Suppressor macrophage treated with lipopolysaccharide for 1 hour (primary cell): ENCODE results near the gene ATP5F1C.

Source experiments
- DNase-seq, 3 donors: peaks; one replicate each; pipeline ENCODE4 v3.0.0-alpha.2; 2020 to 2022

Gene ATP5F1C

GRCh38 chr10:7853226-7853842 is 65.4 kb downstream of the ATP5F1C start:
- DNase-seq, result peak; percentile 31 to 57 (median 47)

DNA sequence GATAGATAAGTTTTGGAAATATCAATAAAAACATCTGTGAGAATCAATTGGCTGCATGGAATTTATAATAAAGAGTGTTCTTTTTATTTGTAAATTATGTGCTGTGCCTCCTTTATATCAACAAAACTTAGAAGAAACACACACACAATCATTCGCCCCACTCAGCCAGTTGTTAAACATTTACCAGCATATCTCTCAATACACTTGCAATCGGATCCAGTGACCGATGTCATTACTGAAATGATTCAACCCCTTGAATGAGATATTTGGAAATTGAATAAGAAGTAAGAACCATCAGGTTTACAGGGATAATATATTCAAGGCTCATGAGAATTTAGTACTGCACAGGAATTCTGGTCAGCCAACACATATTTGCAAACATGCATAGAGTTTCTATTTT is 65.9 kb downstream of the ATP5F1C start:
- DNase-seq, result no peak

DNA sequence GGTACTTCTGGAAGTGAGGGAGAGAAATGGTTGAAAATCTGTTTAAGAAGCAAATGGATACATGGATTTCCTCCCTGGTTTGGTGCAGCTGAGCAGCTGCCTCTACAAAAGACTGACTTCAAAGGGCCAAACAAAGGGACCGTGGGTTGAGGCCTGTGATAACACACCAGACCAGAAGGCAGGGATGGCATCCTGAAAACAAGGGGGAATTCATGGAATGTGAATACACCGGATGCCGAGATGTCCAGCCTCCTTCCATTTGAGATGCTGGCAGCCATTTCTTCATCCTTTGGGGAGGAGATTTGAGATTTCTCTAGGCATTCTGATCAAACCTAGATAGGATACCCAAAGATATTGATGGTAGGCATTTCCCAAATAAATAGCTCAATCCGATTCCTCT is 67.2 kb downstream of the ATP5F1C start:
- DNase-seq, result no peak

GRCh38 chr10:7856678-7857077 is 68.7 kb downstream of the ATP5F1C start:
- DNase-seq, result no peak

GRCh38 chr10:7857262-7857661 is 69.3 kb downstream of the ATP5F1C start:
- DNase-seq, result peak in 2 of 3 donors; percentile 7 to 30
